ENCODE results near the gene TMEM39B. TPM values are rescaled to one million over a fixed set of nuclear protein-coding genes. Genes with fewer than 3 reads are reported as not detected.

The TMEM39B gene
- polyA plus RNA-seq, 3 donors = 3.3 to 30.6 (median 3.4) TPM

DNA sequence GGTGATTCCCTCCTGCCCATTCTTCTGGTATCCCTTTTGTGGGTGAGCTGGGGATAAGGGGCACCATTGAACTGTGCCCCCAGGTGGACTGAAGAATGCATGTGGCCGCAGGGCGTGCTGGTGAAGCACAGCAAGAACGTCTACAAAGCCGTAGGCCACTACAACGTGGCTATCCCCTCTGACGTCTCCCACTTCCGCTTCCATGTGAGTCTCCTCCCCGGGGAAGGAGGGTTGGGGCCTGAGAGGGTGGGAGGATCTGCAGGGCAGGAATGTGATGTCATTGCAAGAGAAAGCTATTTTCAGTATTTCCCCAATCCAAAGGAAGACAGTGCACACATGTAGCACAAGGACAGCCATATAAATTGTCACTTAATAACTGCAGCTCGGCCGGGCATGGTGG lies 27.6 kb downstream of the TMEM39B start:
- no peak overlapping the region for H3K9ac ChIP-seq (ENCODE audit: insufficient read depth, low read length, poor library complexity, severe bottlenecking)
- no peaks in the 10 kb centered on the region for H4K20me1 ChIP-seq (ENCODE audit: insufficient read depth, low read length)
- no peak overlapping the region for H3K27ac Mint-ChIP-seq
- TF ChIP-seq, protein P1, sequence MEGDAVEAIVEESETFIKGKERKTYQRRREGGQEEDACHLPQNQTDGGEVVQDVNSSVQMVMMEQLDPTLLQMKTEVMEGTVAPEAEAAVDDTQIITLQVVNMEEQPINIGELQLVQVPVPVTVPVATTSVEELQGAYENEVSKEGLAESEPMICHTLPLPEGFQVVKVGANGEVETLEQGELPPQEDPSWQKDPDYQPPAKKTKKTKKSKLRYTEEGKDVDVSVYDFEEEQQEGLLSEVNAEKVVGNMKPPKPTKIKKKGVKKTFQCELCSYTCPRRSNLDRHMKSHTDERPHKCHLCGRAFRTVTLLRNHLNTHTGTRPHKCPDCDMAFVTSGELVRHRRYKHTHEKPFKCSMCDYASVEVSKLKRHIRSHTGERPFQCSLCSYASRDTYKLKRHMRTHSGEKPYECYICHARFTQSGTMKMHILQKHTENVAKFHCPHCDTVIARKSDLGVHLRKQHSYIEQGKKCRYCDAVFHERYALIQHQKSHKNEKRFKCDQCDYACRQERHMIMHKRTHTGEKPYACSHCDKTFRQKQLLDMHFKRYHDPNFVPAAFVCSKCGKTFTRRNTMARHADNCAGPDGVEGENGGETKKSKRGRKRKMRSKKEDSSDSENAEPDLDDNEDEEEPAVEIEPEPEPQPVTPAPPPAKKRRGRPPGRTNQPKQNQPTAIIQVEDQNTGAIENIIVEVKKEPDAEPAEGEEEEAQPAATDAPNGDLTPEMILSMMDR (IDR thresholded peaks at IDR 0.05) = no peak
- H3K4me3 ChIP-seq (replicated peaks in 1 of 3; ENCODE audit: low read depth in 2 of 3, low read length in 3 of 3) = no peak overlapping the region
- H3K27me3 Mint-ChIP-seq (ENCODE audit: low read depth in 3 of 3) = peaks cover 0 to 3% (median 0%) of the 10 kb centered on the region in 3 donors
- 93% methylated on average over 3 of the region's 10 CpGs for WGBS (ENCODE audit: insufficient coverage)
- H3K4me3 Mint-ChIP-seq = no peak overlapping the region
- H3K27ac ChIP-seq (ENCODE audit: low read depth in 1 of 2, low read length in 2 of 2) = no peak overlapping the region
- H3K4me1 ChIP-seq (ENCODE audit: control insufficient read depth in 1 of 2, insufficient read depth in 2 of 2, low read length in 2 of 2) = no peaks in the 10 kb centered on the region
- DNase-seq = no peak
- H3K4me2 ChIP-seq (replicated peaks; ENCODE audit: extremely low read depth, low read length, poor library complexity, severe bottlenecking) = no peak overlapping the region
- no peaks in the 10 kb centered on the region for H3K9me3 ChIP-seq (replicated peaks in 1 of 2; ENCODE audit: control insufficient read depth in 1 of 2, insufficient read depth in 1 of 2, low read length in 2 of 2)
- intact Hi-C loops (cut with micrococcal nuclease) = no loop called here
- no peak overlapping the region for H2AFZ ChIP-seq (ENCODE audit: insufficient read depth, low read depth, low read length, poor library complexity, severe bottlenecking)
- no peaks in the 10 kb centered on the region for H3K79me2 ChIP-seq (ENCODE audit: insufficient read depth, low read length)
- H3K4me1 Mint-ChIP-seq = no peaks in the 10 kb centered on the region
- no peaks in the 10 kb centered on the region for H3K27me3 ChIP-seq (ENCODE audit: control insufficient read depth in 2 of 2, insufficient read depth in 2 of 2, low read length in 2 of 2)
- peaks cover 70 to 76% of the 10 kb centered on the region in 2 donors for H3K36me3 Mint-ChIP-seq
- H3K9me3 Mint-ChIP-seq = peaks cover 0 to 2% (median 0%) of the 10 kb centered on the region in 7 donors
- peaks cover 50 to 78% of the 10 kb centered on the region in 2 donors for H3K36me3 ChIP-seq (replicated peaks in 1 of 2; ENCODE audit: control insufficient read depth in 1 of 2, insufficient read depth in 2 of 2, low read length in 2 of 2)

DNA sequence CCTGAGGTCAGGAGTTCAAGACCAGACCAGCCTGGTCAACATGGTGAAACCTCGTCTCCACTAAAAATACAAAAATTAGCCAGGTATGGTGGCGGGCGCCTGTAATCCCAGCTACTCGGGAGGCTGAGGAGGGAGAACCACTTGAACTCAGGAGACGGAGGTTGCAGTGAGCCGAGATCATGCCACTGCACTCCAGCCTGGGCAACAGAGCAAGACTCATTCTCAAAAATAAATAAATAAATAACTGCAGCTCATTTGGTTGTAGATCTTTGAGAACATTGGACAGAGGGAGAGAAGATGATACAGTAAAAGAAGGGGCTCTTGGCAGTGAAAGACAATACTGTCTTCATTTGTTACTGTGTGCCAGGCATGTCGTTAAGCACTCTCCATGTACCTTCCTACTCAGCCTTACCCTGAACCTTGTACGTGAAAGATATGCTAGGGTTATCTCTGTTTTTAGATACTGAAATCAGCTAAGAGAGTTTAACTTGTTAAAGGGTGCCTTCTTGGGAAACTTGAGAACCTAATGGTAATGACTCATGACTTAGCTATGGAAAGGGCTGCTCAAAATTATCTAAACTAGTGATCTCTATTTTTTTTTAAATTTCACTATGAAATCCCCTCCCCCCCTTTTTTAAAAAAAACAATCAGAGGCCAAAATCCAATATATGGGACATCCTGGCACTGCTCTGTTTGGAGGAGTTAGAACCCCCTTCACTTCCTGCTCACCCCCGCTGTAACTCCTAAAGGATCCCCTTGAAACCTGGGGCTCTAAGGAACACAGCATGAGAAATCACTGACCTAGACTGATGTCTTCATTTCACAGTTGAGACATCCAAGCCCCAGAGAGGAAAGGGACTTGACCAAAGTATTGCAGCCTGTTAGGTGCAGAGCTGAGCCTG lies 28.3 kb downstream of the TMEM39B start:
- Mint-ChIP-seq H3K27me3 (ENCODE audit: low read depth in 3 of 3) (peaks cover 0 to 3% (median 0%) of the 10 kb centered on the region in 3 donors), H3K4me1 (no peaks in the 10 kb centered on the region), H3K9me3 (no peaks in the 10 kb centered on the region), H3K36me3 (peaks cover 63 to 69% of the 10 kb centered on the region in 2 donors), H3K27ac (peak overlapping the region in 1 of 7 donors; percentile 49), H3K4me3 (no peak overlapping the region)
- H3K9ac ChIP-seq (ENCODE audit: insufficient read depth, low read length, poor library complexity, severe bottlenecking) = no peak overlapping the region
- H3K4me2 ChIP-seq (replicated peaks; ENCODE audit: extremely low read depth, low read length, poor library complexity, severe bottlenecking) = no peak overlapping the region
- TF ChIP-seq, protein P1 (IDR thresholded peaks at IDR 0.05) = no peak
- H2AFZ ChIP-seq (ENCODE audit: insufficient read depth, low read depth, low read length, poor library complexity, severe bottlenecking) = no peak overlapping the region
- no peaks in the 10 kb centered on the region for H3K79me2 ChIP-seq (ENCODE audit: insufficient read depth, low read length)
- DNase-seq = no peak
- H3K36me3 ChIP-seq (replicated peaks in 1 of 2; ENCODE audit: control insufficient read depth in 1 of 2, insufficient read depth in 2 of 2, low read length in 2 of 2) = peaks cover 43 to 71% of the 10 kb centered on the region in 2 donors
- no peak overlapping the region for H3K27ac ChIP-seq (ENCODE audit: low read depth in 1 of 2, low read length in 2 of 2)
- 100% methylated on average over 4 of the region's 9 CpGs for WGBS (ENCODE audit: insufficient coverage)
- H4K20me1 ChIP-seq (ENCODE audit: insufficient read depth, low read length) = no peaks in the 10 kb centered on the region
- no peak overlapping the region for H3K4me3 ChIP-seq (replicated peaks in 1 of 3; ENCODE audit: low read depth in 2 of 3, low read length in 3 of 3)
- intact Hi-C loops (cut with micrococcal nuclease) = no loop called here
- H3K27me3 ChIP-seq (ENCODE audit: control insufficient read depth in 2 of 2, insufficient read depth in 2 of 2, low read length in 2 of 2) = no peaks in the 10 kb centered on the region
- H3K4me1 ChIP-seq (ENCODE audit: control insufficient read depth in 1 of 2, insufficient read depth in 2 of 2, low read length in 2 of 2) = no peaks in the 10 kb centered on the region
- no peaks in the 10 kb centered on the region for H3K9me3 ChIP-seq (replicated peaks in 1 of 2; ENCODE audit: control insufficient read depth in 1 of 2, insufficient read depth in 1 of 2, low read length in 2 of 2)

All from CD14-positive monocyte (primary cell).